HepG2 (cell line): ENCODE data around the gene TMEM164. TPM values are rescaled to one million over a fixed set of nuclear protein-coding genes. Genes with fewer than 3 reads are reported as not detected.

Experiments
- ATAC-seq: fragments of 200-7000 bp; cut with Tn5 transposase; 3 replicates; pipeline ENCODE4 v1.9.1; 2020; ENCODE audit warnings: mild to moderate bottlenecking, moderate library complexity
- BruUV-seq: library from RNA; stranded (reverse); fragments of 400-500 nt; replicated peaks from 2 replicates; lab custom pipeline; 2021; lab: Mats Ljungman, UMichigan
- CTCF ChIA-PET: fragments of 300-600 bp; formaldehyde crosslinking; extraction: SDS; loops from one replicate; lab custom pipeline; 2021; ENCODE audit warnings: low total read pairs, inconsistent platforms, low intra/inter-chr PET ratio; lab: Yijun Ruan, JAX
- POLR2A ChIA-PET: fragments of 350-600 bp; sonication (Branson Sonifier 250); formaldehyde crosslinking; loops from one replicate; lab custom pipeline; 2020; ENCODE audit warnings: antibody characterized with exemption, inconsistent platforms; lab: Yijun Ruan, JAX
- DNase-seq: peaks from one replicate; pipeline ENCODE4 v3.0.0-alpha.2; 2015; ENCODE audit warnings: low spot score
- FAIRE-seq: peaks from 3 replicates; lab custom pipeline; 2011; peaks lifted over from hg19 to GRCh38; lab: Jason Lieb, UNC
- H2AFZ ChIP-seq: one replicate; pipeline ENCODE4 v1.6.1; 2011; ENCODE audit warnings: low read length, inconsistent platforms
- H3K27ac ChIP-seq: fragments of 300-600 bp; 3 replicates; pipeline ENCODE4 v1.8.0; 2011; ENCODE audit warnings: mixed run types, mild to moderate bottlenecking, mixed read lengths, low read length, inconsistent platforms; ENCODE audit not compliant: insufficient read depth; ENCODE audit errors: extremely low read length
- H3K27me3 ChIP-seq, 2 experiments: fragments of 200-600 bp in 1 of 2; 2 replicates in 1 of 2; 3 replicates in 1 of 2; pipeline versions ENCODE4 v1.6.0 to v1.8.0; 2011; ENCODE audit warnings: low read length in 2 of 2, mild to moderate bottlenecking in 2 of 2, moderate library complexity in 2 of 2, inconsistent platforms in 1 of 2; ENCODE audit not compliant: insufficient read depth in 2 of 2, control insufficient read depth in 1 of 2
- H3K36me3 ChIP-seq, 2 experiments: fragments of 200-600 bp in 1 of 2; replicated peaks in 1 of 2; 2 replicates in 1 of 2; 3 replicates in 1 of 2; pipeline versions ENCODE4 v1.5.1 to v1.8.0; 2011; ENCODE audit warnings: low read length in 2 of 2, inconsistent platforms in 1 of 2; ENCODE audit not compliant: insufficient read depth in 2 of 2, control insufficient read depth in 1 of 2
- H3K4me1 ChIP-seq: 2 replicates; pipeline ENCODE4 v1.5.1; 2012; ENCODE audit warnings: low read length, inconsistent platforms; ENCODE audit not compliant: insufficient read depth
- H3K4me2 ChIP-seq: 2 replicates; pipeline ENCODE4 v1.6.0; 2011; ENCODE audit warnings: low read depth, low read length, inconsistent platforms
- H3K4me3 ChIP-seq, 3 experiments: fragments of 200-600 bp in 1 of 3; sonication (generic), shearing (Covaris generic) in 1 of 3; replicated peaks in 1 of 3; 2 replicates each; pipeline ENCODE4 v1.5.1; 2011 to 2016; ENCODE audit warnings: low read length in 3 of 3, inconsistent platforms in 2 of 3, low read depth in 2 of 3, mild to moderate bottlenecking in 2 of 3, control low read depth in 1 of 3, mixed read lengths in 1 of 3; ENCODE audit not compliant: insufficient read depth in 1 of 3
- H3K79me2 ChIP-seq: one replicate; pipeline ENCODE4 v1.6.1; 2011; ENCODE audit warnings: low read length, inconsistent platforms; ENCODE audit not compliant: insufficient read depth
- H3K9ac ChIP-seq: 2 replicates; pipeline ENCODE4 v1.6.0; 2011; ENCODE audit warnings: mild to moderate bottlenecking, low read depth, low read length, inconsistent platforms; ENCODE audit not compliant: insufficient read depth
- H3K9me3 ChIP-seq: 2 replicates; pipeline ENCODE4 v1.5.1; 2012; ENCODE audit warnings: mild to moderate bottlenecking, low read length
- H4K20me1 ChIP-seq: 2 replicates; pipeline ENCODE4 v1.6.0; 2011; ENCODE audit warnings: inconsistent platforms, mild to moderate bottlenecking, low read length, moderate library complexity; ENCODE audit not compliant: insufficient read depth
- MLLT10 ChIP-seq: sonication (generic); formaldehyde crosslinking; IDR thresholded peaks from 2 replicates; pipeline ENCODE4 v1.4.0; 2020; ENCODE audit warnings: missing genetic modification reagents
- RORA ChIP-seq: sonication (generic); formaldehyde crosslinking; IDR thresholded peaks from 2 replicates; pipeline ENCODE4 v1.5.0; 2020; ENCODE audit warnings: mild to moderate bottlenecking, missing genetic modification reagents, moderate library complexity
- SETDB1 ChIP-seq: sonication (generic); formaldehyde crosslinking; IDR thresholded peaks from 2 replicates; pipeline ENCODE4 v1.5.1; 2020; ENCODE audit warnings: missing genetic modification reagents, mild to moderate bottlenecking, borderline replicate concordance
- ZMYM2 ChIP-seq: sonication (generic); formaldehyde crosslinking; IDR thresholded peaks from 2 replicates; pipeline ENCODE4 v1.8.0; 2022; ENCODE audit warnings: mild to moderate bottlenecking, missing genetic modification reagents
- ZNF484 ChIP-seq: sonication (generic); formaldehyde crosslinking; IDR thresholded peaks from 2 replicates; pipeline ENCODE4 v1.5.1; 2020; ENCODE audit warnings: mild to moderate bottlenecking, low read depth, missing genetic modification reagents, borderline replicate concordance
- ZNF572 ChIP-seq: sonication (generic); formaldehyde crosslinking; IDR thresholded peaks from 2 replicates; pipeline ENCODE4 v1.5.1; 2020; ENCODE audit warnings: mild to moderate bottlenecking, missing genetic modification reagents
- ZNF776 ChIP-seq: sonication (generic); formaldehyde crosslinking; IDR thresholded peaks from 2 replicates; pipeline ENCODE4 v1.4.0; 2020; ENCODE audit warnings: mild to moderate bottlenecking, missing genetic modification reagents
- WGBS: methylation state at CpG from one replicate; pipeline ENCODE4 v1.1.6; 2017; ENCODE audit warnings: low lambda C conversion rate; 5-methylcytosine and 5-hydroxymethylcytosine counted together
- in situ Hi-C: cut with HindIII; loops from 2 replicates; pipeline ENCODE4 v1.10.0; 2017; ENCODE audit warnings: low pct_unique_long_range_greater_than_20kb; ENCODE audit not compliant: extremely low pct_ligation_motif_present
- intact Hi-C: fragments of 100-400 bp; cut with micrococcal nuclease; formaldehyde crosslinking; loops from one replicate; pipeline ENCODE4 v1.10.0; 2022; ENCODE audit not compliant: unreplicated experiment
- polyA plus RNA-seq, 8 experiments: library from polyadenylated mRNA; depleted of rRNA in 3 of 8; stranded (reverse) in 7 of 8; unstranded in 1 of 8; fragments of >200 nt; fragmentation: Illumina TruSeq in 4 of 8; extraction: Trizol in 4 of 8; gene quantifications; 2 replicates each; pipeline versions ENCODE4 v1.2.1 to v1.2.3, GENCODE V29; 2011 to 2016; ENCODE audit warnings: low read depth in 4 of 8, missing spikeins in 1 of 8, mixed read lengths in 1 of 8; ENCODE audit not compliant: insufficient read depth in 1 of 8
- total RNA-seq, 5 experiments: library from RNA; depleted of rRNA; stranded (reverse); fragments of >200 nt; fragmentation: Illumina TruSeq; extraction: Trizol; gene quantifications; 2 replicates each; pipeline ENCODE4 v1.2.3, GENCODE V29; 2016; ENCODE audit warnings: low read depth in 1 of 5
- TF ChIP-seq, protein P1 (sequence below): sonication (generic); formaldehyde crosslinking; IDR thresholded peaks from 2 replicates; pipeline ENCODE4 v1.5.1; 2020; ENCODE audit warnings: mild to moderate bottlenecking, missing genetic modification reagents, moderate library complexity
- TF ChIP-seq, protein P2 (sequence below): sonication (generic); formaldehyde crosslinking; IDR thresholded peaks from 2 replicates; pipeline ENCODE4 v1.4.0; 2020; ENCODE audit warnings: missing genetic modification reagents, borderline replicate concordance
- TF ChIP-seq, protein P3 (sequence below): IDR thresholded peaks from 2 replicates; pipeline ENCODE4 v1.6.1; 2016; ENCODE audit warnings: missing genetic modification reagents, missing compliant biosample characterization

TMEM164 gene
- total and polyA plus RNA-seq, 2 of the 13 experiments (the other 11 are each of a cell fraction or from before 2014, with no cell fraction given), result 5.8 to 13.2 TPM

- Histone ChIP-seq H3K27me3 (no peaks in the 10 kb centered on the region), H3K4me2 (no peak overlapping the region), H3K4me3 (no peak overlapping the region), H3K9me3 (no peaks in the 10 kb centered on the region), H3K4me1 (no peaks in the 10 kb centered on the region), H3K9ac (no peak overlapping the region), H3K36me3 (no peaks in the 10 kb centered on the region), H4K20me1 (no peaks in the 10 kb centered on the region), H2AFZ (no peak overlapping the region), H3K27ac (no peak overlapping the region), H3K79me2 (no peaks in the 10 kb centered on the region)
- intact Hi-C loops, result no loop called here
- no peak for DNase-seq
- 100% methylated on average over 1 of the region's 1 CpG for WGBS
- ChIA-PET POLR2A (no interaction called here), CTCF (no interaction called here)
- BruUV-seq, result no TSS peak
- TF ChIP-seq, protein P1, sequence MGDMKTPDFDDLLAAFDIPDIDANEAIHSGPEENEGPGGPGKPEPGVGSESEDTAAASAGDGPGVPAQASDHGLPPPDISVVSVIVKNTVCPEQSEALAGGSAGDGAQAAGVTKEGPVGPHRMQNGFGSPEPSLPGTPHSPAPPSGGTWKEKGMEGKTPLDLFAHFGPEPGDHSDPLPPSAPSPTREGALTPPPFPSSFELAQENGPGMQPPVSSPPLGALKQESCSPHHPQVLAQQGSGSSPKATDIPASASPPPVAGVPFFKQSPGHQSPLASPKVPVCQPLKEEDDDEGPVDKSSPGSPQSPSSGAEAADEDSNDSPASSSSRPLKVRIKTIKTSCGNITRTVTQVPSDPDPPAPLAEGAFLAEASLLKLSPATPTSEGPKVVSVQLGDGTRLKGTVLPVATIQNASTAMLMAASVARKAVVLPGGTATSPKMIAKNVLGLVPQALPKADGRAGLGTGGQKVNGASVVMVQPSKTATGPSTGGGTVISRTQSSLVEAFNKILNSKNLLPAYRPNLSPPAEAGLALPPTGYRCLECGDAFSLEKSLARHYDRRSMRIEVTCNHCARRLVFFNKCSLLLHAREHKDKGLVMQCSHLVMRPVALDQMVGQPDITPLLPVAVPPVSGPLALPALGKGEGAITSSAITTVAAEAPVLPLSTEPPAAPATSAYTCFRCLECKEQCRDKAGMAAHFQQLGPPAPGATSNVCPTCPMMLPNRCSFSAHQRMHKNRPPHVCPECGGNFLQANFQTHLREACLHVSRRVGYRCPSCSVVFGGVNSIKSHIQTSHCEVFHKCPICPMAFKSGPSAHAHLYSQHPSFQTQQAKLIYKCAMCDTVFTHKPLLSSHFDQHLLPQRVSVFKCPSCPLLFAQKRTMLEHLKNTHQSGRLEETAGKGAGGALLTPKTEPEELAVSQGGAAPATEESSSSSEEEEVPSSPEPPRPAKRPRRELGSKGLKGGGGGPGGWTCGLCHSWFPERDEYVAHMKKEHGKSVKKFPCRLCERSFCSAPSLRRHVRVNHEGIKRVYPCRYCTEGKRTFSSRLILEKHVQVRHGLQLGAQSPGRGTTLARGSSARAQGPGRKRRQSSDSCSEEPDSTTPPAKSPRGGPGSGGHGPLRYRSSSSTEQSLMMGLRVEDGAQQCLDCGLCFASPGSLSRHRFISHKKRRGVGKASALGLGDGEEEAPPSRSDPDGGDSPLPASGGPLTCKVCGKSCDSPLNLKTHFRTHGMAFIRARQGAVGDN (CRISPR knock-in tag), result no peak
- TF ChIP-seq ZNF484 (no peak), ZNF776 (CRISPR knock-in tag) (no peak), SETDB1 (CRISPR knock-in tag) (no peak), ZNF572 (CRISPR knock-in tag) (no peak), RORA (no peak), ZMYM2 (no peak), MLLT10 (CRISPR knock-in tag) (no peak)
- TF ChIP-seq, protein P2, sequence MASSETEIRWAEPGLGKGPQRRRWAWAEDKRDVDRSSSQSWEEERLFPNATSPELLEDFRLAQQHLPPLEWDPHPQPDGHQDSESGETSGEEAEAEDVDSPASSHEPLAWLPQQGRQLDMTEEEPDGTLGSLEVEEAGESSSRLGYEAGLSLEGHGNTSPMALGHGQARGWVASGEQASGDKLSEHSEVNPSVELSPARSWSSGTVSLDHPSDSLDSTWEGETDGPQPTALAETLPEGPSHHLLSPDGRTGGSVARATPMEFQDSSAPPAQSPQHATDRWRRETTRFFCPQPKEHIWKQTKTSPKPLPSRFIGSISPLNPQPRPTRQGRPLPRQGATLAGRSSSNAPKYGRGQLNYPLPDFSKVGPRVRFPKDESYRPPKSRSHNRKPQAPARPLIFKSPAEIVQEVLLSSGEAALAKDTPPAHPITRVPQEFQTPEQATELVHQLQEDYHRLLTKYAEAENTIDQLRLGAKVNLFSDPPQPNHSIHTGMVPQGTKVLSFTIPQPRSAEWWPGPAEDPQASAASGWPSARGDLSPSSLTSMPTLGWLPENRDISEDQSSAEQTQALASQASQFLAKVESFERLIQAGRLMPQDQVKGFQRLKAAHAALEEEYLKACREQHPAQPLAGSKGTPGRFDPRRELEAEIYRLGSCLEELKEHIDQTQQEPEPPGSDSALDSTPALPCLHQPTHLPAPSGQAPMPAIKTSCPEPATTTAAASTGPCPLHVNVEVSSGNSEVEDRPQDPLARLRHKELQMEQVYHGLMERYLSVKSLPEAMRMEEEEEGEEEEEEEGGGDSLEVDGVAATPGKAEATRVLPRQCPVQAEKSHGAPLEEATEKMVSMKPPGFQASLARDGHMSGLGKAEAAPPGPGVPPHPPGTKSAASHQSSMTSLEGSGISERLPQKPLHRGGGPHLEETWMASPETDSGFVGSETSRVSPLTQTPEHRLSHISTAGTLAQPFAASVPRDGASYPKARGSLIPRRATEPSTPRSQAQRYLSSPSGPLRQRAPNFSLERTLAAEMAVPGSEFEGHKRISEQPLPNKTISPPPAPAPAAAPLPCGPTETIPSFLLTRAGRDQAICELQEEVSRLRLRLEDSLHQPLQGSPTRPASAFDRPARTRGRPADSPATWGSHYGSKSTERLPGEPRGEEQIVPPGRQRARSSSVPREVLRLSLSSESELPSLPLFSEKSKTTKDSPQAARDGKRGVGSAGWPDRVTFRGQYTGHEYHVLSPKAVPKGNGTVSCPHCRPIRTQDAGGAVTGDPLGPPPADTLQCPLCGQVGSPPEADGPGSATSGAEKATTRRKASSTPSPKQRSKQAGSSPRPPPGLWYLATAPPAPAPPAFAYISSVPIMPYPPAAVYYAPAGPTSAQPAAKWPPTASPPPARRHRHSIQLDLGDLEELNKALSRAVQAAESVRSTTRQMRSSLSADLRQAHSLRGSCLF, result no peak
- TF ChIP-seq, protein P3, sequence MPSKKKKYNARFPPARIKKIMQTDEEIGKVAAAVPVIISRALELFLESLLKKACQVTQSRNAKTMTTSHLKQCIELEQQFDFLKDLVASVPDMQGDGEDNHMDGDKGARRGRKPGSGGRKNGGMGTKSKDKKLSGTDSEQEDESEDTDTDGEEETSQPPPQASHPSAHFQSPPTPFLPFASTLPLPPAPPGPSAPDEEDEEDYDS (CRISPR knock-in tag), result no peak
- FAIRE-seq, result no peak
- no peak for ATAC-seq
- in situ Hi-C loops, result no loop called here
Observed at GRCh38 chrX:110020536-110020935, 17.6 kb downstream of the TMEM164 start.
